Measurements from ENCODE around the gene ETS1.

The ETS1 gene, protein sequence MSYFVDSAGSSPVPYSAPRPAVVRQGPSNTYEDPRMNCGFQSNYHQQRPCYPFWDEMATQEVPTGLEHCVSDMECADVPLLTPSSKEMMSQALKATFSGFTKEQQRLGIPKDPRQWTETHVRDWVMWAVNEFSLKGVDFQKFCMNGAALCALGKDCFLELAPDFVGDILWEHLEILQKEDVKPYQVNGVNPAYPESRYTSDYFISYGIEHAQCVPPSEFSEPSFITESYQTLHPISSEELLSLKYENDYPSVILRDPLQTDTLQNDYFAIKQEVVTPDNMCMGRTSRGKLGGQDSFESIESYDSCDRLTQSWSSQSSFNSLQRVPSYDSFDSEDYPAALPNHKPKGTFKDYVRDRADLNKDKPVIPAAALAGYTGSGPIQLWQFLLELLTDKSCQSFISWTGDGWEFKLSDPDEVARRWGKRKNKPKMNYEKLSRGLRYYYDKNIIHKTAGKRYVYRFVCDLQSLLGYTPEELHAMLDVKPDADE

DNA sequence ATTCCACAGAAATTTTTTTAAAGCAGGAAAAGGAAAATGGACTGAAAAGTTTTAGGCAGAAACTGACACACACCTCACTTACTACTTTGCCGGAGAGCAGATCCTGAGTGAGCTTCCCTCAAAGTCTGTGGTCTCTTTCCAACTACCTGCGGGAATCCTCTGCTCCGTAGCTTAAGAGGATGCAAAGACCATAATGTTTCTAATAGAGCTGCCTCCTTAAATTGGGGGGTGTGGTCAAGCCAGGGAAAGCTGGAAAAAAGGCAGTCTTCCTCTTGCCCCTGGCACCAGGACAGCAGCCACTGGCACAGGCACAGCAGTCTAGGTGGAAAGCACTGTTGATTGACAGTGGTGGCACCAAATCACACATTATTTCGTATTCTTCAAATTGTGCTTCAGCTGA is at the start of gene ETS1:
Gene ETS1, minus strand, starts transcription at position 144 of the 400 bp plus-strand sequence. CDS start 14,428 bp downstream, outside the sequence.
- DNase-seq, result peak; percentile 27

DNA sequence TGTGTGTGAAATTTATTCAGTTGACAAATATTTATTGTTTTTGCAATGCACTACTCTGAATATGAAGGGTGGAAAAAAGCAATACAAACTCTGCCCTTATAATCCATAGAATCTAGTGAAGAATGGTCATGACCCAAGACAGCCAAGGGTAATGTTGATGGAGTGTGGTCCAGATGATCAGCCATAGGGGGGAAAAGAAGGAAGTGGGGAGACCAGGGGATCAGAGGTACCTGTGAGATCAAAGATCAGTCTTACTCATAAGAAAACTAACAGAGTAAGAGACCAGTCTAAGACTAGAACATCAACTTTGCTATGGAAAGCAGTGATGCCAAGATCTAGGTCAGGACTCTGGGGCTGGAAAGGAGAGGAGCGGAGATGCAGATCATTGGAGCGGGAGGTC is 47.0 kb upstream of the ETS1 start:
- DNase-seq, result no peak

DNA sequence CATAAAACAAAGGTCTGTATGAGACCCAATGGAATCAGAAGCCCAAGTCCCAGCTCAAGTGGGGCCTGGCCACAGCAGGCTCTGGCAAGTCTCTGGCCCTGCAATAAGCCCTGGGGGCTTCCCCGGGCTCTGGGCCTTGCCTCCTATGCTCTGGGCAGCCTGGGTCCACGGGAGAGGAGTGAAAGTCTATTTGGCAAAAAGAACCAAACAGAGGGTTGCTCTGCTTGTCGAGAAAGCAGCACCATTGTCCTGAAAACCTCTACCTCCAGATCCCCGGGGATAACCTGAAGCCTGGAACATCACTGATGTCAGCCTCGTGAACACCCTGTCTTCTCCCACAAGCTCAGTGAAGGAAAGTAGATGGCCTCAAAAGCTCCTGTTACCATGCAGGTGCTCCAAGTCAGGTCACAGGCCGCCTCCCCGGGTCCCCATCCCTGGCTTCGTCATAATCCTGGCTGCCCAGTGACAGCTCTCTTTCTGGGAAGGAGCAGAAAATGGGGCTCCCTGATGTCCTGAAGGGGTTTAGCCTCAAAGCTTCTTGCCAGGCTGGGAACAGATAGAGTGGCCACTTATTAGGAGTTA is 46.1 kb upstream of the ETS1 start:
- DNase-seq, result peak; percentile 31

DNA sequence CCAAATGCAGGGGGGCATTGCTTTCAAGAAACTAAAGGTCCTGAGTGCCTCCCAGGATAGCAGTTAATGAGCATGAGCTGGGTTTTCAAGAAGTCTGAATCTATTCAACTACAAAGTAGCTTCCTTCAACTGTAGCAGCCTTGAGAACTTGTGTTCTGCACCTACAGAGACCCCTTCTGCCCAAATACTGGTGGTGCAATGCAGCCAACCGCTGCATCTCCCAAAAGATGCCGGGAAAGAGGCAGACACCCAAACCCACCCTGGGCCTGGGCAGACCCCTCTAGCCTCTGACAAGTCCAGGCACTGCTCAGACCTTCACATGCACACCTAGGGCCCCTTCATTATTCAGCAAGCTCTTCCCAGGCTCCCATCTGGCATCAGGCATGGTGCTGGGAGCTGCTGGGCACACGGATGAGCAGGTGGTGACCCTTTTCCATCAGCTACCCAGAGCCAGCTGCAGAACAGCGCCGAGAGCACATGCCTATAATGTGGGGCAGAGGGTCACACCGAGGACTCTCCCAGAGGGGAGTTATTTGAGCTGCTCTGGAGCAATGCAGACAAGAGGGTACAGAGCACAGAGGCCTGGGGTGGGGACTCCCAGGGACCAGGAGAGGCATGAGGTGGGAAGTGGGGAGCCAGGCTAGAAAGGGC is 44.9 kb upstream of the ETS1 start:
- DNase-seq, result peak; percentile 82

DNA sequence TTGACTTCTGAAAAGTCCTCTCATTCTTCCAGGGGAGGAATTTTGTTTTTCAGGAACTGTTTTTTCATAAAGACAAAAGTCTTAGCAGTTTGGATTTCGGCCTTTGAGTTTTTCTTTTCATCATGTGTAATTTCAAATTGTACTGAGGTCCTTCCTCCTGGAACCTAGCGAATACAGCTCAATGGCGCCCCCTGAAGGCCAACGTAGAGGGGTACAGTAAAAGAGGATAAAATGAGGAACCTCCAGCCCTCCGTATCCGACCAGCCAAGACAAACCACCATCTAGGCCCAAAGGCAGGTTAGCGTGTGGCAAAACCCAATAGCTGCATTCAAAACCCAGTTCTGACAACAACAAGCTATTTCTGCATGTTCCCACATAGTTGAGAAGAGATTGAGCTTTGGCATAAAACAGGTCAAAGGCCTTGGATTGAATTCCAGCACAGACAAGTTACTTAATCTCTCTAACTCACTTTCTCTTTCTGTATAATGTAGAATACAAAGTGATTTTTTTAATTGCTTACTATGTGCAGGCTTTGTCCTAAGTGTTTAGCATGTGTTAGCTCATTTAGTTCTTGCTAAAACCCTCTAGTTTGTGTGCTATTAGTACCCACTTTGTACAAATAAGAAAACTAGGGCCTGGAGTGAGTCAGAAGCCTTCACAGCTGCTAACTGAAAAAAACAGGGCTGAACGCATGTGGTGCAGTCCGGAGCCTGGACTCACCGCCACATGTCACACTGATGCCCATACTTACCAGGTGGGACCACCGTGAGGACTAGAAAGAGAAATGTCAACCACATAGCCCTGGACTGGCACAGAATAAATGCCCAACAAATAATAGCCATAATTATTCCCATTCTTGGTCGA is 43.2 kb upstream of the ETS1 start:
- DNase-seq, result peak; percentile 74

DNA sequence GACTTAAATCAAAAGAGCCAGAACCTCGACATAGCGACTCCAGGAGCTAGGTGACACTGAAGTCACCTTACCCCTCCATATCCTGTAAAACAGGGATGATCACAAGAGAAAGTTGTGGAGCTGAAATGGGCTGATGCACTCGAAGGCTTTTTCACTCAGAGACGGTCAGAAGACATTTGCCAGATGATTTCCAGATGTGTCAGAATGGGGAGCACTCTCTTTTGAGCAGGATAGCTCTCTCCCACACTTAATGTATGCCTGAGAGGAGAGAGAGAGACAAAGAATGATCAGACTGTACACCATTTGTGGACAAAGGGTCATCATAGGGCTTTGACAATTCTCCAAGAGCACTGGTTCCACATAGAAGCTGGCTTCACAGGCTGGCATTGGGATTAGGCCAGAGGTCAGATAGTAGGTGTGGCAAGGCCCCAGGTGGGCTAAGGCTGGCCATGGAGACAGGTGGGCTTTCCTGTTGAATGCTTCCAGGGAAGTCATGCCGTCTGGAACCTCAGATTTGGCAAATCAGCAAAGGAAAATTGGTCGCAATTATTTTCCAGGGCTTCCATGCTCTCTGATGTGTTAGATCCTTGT is 42.3 kb upstream of the ETS1 start:
- DNase-seq, result peak; percentile 14

DNA sequence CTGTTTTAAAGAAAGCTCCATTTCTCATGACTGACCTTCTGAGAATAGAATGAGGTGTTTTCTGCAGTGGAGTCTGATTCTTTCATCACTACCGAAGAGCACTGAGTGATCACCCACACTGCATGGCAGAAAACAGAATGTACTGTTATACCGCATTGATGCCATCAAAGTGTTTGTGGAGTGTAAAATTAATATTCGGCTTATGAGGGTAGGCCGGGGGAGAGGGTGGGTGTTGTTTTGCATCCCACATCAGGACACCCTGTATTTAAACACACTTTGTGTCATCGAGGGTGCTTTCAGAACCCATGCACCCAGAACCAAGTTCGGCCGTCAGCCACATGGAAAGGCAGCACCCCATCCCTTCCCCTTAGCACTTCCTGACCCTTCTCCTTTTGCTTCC is 41.3 kb upstream of the ETS1 start:
- DNase-seq, result no peak

DNA sequence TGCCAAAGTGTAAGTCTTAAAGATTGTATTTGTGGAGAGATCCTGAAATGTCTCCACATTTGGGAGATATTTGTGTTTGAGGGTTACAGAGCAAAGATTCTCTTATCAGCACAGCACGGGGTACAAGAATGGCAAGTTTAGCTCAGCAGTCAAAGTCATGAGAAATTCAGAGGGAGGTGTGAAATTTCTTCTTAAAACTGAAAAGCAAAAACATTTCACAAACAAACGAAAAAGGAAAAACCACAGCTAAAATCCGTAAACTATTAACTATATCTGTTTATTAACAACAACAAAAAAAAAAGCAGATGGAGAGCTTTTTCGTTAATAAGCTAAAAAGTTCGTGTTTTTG is 40.9 kb upstream of the ETS1 start:
- DNase-seq, result no peak

DNA sequence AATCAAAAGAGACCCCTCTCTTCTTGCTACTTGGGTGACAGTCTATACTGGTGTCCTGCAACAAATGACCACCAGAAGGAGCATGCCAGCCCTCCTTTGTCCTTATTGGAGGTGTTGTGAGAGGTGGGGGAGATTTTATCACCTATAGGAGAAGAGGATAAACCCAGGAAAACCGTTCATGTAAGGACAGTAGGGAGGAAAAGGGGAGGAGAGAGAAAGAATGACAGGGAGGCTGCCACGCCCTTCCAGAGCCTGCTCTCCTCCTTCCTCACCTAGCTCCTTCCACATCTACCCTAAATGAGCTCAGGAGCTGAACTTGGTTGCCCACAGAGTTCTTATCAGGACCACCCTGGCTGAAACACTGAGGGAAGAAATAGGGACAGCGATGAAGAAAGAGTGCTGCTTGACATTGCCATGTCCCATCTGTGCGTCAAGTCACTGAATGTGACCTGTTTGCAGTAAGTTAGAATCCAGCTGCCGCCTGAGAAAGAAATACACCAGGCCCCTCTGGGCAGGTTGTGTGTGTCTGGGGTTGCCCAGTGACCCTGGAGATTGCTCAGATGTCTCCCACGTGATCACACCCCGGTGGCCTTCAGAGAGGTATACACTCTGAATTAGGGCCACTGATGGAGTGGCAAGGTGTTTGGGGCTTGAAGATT is 40.4 kb upstream of the ETS1 start:
- DNase-seq, result peak; percentile 8

DNA sequence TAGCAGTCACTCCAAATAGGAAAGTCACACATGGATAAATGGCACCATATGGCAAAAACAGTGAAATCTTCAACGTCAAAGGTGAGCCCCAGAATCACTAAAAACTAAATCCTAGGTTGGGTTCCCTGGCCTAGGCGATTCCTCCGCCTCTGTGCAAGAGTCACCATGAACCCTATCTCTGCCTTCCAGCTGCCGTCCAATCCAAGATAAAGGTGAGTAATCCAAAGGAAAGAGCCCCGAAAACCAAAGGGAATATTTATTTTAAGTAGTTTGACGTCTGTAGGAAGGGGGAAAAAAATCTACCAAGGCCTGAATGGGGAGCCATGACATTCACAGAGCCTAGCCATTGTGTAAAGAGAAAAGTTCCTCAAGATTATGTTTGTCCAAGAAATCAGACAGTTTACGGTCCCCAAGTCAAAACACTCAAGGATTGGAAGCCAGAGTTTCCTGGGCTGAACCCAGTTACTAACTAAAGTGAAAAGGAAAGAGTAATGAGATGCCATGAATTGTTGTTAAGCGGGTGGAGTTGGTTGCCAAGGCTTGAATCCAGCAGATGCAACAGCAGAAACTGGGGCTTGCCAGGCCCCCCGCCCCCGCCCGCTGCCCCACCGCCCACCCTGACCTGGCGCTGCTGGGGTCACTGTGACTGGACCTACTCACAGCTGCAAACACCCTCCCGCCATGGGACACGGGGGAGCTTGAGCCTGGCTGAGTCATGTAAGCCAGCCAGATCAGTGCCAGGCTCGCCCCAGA is 39.7 kb upstream of the ETS1 start:
- DNase-seq, result no peak

DNA sequence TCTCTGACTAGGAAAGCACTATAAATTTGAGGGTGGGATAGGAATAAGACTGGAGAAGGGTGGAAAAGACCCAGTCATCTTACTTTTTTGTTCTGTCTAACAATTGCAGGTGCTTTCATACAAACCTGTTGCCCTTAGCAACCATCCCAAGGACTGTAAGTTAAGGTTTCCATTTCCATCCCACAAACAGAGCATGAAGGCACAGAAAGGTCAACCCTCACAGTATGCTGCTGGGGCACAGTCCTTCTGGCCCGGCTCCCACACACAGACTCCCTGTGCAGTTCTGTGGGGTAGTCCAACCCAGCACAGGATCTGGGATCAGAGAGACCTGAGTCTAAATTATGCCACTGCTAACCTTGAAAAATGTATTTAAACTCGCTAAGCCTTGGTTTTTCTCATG is 38.4 kb upstream of the ETS1 start:
- no peak for DNase-seq

DNA sequence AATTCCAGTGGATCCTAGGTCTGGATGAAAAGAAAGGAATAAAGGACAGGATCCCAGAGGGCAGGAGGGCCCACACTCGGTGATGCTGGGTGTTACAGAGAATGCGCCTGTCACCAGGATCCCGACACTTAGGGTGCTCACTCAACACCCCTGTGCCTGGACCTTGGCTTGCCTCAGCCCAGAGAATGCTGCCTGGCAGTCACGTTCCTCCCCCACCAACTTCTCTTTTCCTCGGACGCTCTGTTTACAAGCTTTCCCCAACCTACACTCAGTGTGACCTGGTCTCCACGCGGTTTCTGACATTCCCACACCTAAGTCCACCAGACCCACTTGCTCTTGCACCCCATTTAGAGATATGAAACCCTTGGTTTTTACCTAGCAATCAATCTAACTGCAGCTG is 38.0 kb upstream of the ETS1 start:
- no peak for DNase-seq

DNA sequence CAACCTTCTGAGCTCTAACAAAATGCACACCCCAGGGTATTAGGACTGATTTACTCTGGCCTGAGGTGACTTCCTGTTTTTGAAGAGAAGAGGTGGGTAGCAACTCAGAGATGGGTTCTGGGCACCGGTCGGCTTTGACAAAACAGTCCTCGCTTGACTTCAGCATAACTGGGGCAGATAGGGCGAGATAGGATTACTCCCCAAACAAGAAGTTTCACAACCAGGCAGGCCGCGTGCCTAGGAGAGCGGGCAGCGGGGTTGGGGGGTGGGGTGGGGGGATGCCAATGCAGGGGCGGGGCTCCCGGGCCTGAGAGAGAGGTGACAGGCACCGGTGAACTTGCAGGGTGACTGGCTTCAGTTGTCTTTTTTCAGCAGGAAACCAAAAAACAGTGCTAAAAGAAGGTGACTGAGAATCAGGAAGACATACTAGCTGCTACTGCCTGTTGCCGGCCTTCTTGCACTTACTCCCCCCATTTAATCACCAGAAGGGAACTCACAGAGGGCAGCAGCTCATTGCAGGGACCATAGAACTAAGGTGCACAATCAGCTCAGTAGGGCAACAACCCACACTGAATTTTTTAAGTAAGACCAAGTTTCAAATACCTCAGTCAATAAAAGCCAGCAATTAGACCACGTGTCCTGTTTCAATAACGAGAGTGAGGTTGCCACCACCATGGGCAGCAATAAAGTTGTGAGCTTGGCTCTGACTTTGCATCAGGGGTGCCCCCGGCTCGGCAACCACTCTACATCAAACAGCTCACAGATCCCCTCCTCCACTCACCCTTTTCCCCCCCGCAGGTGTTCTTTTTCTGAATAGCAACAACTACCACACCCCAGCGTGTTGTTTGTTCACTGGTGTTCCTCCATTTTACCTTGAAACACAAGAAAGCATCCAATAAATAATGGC is 37.2 kb upstream of the ETS1 start:
- DNase-seq, result no peak

DNA sequence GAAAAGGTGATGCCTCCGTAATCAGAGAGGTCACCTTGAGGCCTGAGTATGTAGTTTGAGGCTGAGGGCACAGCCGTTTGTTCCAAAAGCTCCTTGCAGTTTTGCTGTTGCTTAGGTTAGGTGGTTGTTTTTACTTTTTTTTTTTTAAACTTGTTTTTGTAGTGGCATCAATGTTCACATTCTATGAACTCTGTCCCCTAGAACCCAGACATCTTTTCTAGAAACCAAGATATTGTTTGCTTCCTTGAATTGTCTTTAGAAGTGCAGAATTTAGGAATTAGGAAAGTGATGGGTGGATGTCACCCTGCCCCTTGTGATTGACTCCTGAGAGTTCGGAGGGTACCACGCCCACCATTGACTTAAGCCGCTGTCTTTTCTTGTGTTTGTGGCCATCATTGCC is 35.7 kb upstream of the ETS1 start:
- DNase-seq, result no peak

DNA sequence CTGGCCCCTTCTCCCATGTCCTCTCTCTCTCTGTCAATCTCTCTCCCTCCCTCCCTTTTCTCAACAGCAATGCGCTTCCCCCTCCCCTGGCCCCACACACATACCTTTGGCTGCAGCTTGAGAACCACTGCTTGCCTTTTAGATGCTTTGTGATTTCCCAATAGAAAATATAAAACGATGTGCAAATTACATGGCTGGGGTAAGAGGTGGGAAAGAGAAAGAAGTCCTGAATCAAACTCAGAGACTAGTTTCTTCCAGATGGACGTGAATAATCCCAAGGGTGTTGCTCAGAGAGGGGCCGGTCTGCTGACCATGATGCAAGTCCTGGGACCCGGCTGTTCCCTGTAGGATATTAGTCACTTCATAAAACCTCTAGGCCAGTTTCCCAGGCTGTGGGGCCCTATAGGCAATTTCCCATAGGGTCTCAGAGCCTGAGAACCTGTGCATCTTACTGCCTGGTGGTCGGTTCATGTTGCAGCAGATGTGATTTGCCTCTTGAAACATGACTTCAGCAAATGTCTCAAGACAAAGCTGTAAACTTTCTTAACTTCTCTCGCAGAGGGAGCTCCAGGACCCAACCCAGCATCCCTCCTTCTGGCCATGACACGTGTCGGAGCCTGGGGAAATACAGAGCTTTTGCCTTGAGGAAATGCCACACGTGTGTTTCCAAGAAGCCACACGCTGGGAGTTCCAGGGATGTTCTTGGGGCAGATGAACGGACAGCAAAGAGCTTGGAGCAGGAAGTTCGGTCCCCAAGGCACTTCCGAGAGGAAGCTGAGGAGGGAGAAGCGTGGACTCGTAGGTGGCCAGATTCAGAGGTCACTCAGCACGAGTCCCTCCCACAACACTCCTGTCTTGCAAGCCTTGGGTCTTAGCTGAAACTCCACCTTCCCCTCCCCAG is 34.5 kb upstream of the ETS1 start:
- DNase-seq, result no peak

DNA sequence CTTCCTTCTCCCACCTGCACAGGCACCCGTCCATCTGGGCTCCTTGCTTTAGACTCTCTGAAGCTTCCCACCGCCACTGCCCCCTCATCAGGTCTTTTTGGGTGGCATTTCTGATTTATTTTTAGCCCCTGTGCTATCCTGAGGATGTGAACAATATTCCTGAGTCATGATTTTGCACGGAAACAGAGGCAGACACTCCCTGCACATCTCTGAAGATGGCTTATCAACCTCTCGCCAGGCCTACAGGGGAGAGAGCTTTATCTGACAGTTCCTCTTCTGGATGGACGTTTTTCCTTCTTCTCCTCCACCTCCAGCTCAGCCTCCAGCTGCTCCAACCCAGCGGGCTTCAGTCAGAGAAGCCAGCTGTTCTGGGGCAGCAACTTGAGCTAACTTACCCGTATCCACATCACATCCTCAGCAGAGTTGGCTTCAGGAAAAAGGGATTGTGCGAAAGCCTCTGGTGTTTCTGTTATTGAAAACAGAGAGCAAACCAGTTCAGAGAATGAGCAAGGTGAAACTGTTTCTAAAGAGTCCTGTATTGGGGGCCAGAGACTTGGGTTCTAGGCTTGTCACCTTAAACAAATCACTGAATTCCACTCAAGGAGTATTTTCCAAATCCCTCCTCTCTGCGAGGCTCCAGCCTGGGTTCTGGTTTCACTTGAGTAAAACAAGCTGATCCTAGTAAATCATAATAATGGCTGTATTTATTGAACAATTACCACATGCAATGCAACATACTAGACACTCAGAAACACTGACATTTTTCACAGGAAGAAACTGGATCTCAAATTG is 33.1 kb upstream of the ETS1 start:
- no peak for DNase-seq

DNA sequence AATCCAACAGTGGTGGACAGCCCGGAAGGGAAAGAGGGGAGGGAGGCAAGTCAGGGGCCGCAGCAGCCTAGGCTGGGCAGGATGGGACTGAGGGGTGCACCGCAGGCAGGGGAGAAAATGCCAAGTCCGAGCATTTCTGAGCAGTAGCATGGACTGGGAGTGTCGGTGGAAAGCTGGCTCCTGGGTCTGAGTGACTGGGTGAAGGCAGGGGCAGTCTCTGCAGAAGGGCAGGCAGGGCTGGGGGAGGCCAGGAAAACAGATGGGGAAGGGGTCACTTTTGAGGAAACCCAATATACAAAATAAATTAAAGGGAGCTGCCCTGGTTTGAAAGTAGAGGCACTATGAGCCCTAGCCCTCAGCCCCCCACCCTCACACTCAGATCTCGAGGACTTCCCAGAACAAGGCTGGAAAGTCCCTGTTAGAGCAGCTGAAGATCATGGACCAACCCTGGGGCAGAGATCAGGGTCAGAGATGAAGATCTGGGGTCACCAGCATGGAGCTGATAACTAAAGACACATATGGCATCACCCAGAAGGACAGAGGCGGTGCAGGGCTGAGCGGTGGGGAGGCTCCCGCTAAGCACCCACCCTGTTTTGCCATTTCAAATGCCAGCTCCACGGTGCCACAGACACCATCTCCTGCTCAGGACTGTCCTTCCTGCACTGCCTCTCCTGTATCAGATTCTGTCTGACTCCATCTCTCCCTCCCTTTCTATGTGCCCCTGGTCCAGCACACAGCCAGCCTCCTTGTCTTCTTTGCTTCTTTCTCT is 32.4 kb upstream of the ETS1 start:
- DNase-seq, result no peak

DNA sequence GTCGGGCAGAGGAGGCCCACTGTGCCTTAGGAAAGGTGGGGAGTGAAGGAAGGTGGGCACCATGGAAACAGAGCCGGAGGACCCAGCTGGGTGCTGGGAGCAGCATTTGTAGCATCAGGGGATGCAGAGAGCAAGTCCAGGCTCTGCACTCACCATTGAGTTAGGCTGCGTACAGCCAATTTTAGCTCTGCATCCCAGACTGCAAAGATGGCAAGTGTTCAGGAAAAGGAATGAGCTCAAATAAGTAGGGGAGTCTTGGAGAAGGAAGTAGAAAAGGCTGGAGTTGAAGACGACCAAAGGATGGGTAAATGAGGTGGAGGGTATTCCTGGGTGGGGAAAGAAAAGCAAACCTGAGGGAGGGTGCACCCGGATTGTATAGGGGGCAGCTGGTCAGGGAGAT is 31.6 kb upstream of the ETS1 start:
- DNase-seq, result no peak

All from NCI-H146 (cell line).